Mammary epithelial cell (primary cell): ENCODE data around the gene SLC5A9.

Experiments
- EZH2 ChIP-seq: IDR thresholded peaks from 2 replicates; pipeline ENCODE4 v1.6.1; 2012; ENCODE audit warnings: low read length, inconsistent platforms, borderline replicate concordance
- TF ChIP-seq, protein P1 (sequence below), 2 donors: IDR thresholded peaks in 1 of 2; conservative IDR thresholded peaks in 1 of 2; 2 replicates each; pipeline ENCODE4 v1.5.1; 2011 to 2012; ENCODE audit warnings: inconsistent platforms in 2 of 2, low read length in 2 of 2, mild to moderate bottlenecking in 2 of 2, control low read depth in 1 of 2, low read depth in 1 of 2; ENCODE audit not compliant: insufficient read depth in 1 of 2; ENCODE audit errors: extremely low read depth in 1 of 2

- TF ChIP-seq, protein P1, sequence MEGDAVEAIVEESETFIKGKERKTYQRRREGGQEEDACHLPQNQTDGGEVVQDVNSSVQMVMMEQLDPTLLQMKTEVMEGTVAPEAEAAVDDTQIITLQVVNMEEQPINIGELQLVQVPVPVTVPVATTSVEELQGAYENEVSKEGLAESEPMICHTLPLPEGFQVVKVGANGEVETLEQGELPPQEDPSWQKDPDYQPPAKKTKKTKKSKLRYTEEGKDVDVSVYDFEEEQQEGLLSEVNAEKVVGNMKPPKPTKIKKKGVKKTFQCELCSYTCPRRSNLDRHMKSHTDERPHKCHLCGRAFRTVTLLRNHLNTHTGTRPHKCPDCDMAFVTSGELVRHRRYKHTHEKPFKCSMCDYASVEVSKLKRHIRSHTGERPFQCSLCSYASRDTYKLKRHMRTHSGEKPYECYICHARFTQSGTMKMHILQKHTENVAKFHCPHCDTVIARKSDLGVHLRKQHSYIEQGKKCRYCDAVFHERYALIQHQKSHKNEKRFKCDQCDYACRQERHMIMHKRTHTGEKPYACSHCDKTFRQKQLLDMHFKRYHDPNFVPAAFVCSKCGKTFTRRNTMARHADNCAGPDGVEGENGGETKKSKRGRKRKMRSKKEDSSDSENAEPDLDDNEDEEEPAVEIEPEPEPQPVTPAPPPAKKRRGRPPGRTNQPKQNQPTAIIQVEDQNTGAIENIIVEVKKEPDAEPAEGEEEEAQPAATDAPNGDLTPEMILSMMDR (conservative IDR thresholded peaks at IDR 0.05 in 1 of 2, IDR thresholded peaks at IDR 0.05 in 1 of 2; ENCODE audit: extremely low read depth in 1 of 2, insufficient read depth in 1 of 2, low read depth in 1 of 2, low read length in 2 of 2) = no peak
- no peak for TF ChIP-seq EZH2
Observed at GRCh38 chr1:48227165-48228013, 4.9 kb downstream of the SLC5A9 start.
